GM12873 (cell line): ENCODE measurements around the gene EEF1AKMT1.

Experiments used
- CTCF ChIP-seq: IDR thresholded peaks from 2 replicates; pipeline ENCODE4 v1.5.1; 2012; ENCODE audit warnings: low read depth, mild to moderate bottlenecking, moderate library complexity, low read length, control low read depth; ENCODE audit not compliant: insufficient read depth; ENCODE audit errors: missing control alignments

Gene EEF1AKMT1

DNA sequence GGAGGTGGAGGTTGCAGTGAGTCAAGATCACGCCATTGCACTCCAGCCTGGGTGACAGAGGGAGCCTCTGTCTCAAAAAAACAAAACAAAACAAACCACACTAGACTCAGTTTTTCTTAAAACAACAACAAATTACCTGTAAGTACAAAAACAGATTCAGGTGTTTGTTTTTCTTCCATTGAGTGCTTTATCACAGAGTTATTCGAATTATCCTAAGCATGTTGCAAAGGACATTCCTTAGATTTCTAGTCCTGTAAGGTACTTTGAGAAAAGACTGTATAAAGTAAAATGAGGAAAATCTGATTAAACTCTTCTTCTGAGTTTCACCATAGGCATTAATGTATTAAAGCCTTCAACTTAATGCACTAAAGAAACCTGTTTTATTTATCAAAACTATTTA is 2.2 kb upstream of the EEF1AKMT1 start:
- TF ChIP-seq CTCF, result no peak

DNA sequence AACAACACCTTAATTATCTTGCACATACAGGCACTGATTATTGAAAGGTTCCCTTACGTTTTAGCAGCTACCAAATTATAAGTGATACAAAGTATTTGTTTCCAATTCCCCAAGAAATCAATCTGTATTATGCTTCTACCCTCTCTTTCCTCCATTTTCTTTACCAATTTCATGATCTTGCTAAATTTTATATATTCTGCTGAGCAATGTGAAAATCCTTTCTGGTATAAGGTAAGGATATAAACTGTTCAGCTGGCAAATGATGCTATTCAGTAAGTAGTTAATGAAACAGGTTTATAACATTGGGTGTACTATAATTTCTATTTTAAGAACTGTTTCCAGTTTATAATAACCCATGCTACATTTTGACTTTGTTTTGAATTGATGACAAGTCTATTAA is 985 bp upstream of the EEF1AKMT1 start:
- TF ChIP-seq CTCF, result no peak

- no peak for TF ChIP-seq CTCF
Observed at GRCh38 chr13:20772401-20773131, 1.2 kb downstream of the EEF1AKMT1 start.

GRCh38 chr13:20769834-20770233 is 3.9 kb downstream of the EEF1AKMT1 start:
- no peak for TF ChIP-seq CTCF

GRCh38 chr13:20769091-20769490 is 4.7 kb downstream of the EEF1AKMT1 start:
- TF ChIP-seq CTCF, result no peak

GRCh38 chr13:20767309-20767943 is 6.3 kb downstream of the EEF1AKMT1 start:
- TF ChIP-seq CTCF, result no peak

- TF ChIP-seq CTCF, result no peak
Observed at GRCh38 chr13:20760872-20761271, 12.9 kb downstream of the EEF1AKMT1 start.
